Muscle of leg (tissue), 11 donors: ENCODE data around the gene TNKS1BP1. TPM values are rescaled to one million over a fixed set of nuclear protein-coding genes. Genes with fewer than 3 reads are reported as not detected.
"Not testable (repeated sequence)": the region's sequence is repeated elsewhere in the genome, so short reads cannot be mapped to it uniquely, and the experiment has no call there.

Experiments
- DNase-seq: peaks from one replicate; pipeline ENCODE4 v3.0.0; 2013
- H3K27ac ChIP-seq: one replicate; pipeline ENCODE4 v1.5.1; 2013; ENCODE audit warnings: mild to moderate bottlenecking, low read length, control low read depth
- H3K27me3 ChIP-seq: one replicate; pipeline ENCODE4 v1.6.1; 2013; ENCODE audit warnings: low read length; ENCODE audit not compliant: control insufficient read depth, insufficient read depth
- H3K36me3 ChIP-seq: one replicate; pipeline ENCODE4 v1.6.1; 2013; ENCODE audit warnings: low read length; ENCODE audit not compliant: control insufficient read depth, insufficient read depth
- H3K4me1 ChIP-seq: one replicate; pipeline ENCODE4 v1.6.1; 2013; ENCODE audit warnings: low read length; ENCODE audit not compliant: control insufficient read depth, insufficient read depth
- H3K4me3 ChIP-seq: one replicate; pipeline ENCODE4 v1.5.1; 2013; ENCODE audit warnings: low read length, control low read depth
- H3K9me3 ChIP-seq: replicated peaks from 2 replicates; pipeline ENCODE4 v1.6.1; 2013; ENCODE audit warnings: low read depth, low read length; ENCODE audit not compliant: control insufficient read depth
- WGBS: methylation state at CpG from one replicate; pipeline ENCODE4 v1.1.5; 2013; ENCODE audit warnings: missing lambda C conversion rate; ENCODE audit not compliant: insufficient coverage; 5-methylcytosine and 5-hydroxymethylcytosine counted together
- polyA plus RNA-seq, 8 donors: library from polyadenylated mRNA; unstranded; fragments of 120-200 nt; gene quantifications; one replicate each; pipeline versions ENCODE4 v1.2.1 to v1.2.3, GENCODE V29; 2013; ENCODE audit warnings: inconsistent platforms in 1 of 8, low replicate concordance in 1 of 8; ENCODE audit not compliant: insufficient read length in 8 of 8, insufficient read depth in 1 of 8
- total RNA-seq: library from RNA; stranded (reverse); fragments of 120-200 nt; gene quantifications from one replicate; pipeline ENCODE4 v1.2.4, GENCODE V29; 2013

TNKS1BP1 gene
- total and polyA plus RNA-seq, 9 donors: 67.2 to 120 (median 108) TPM

DNA sequence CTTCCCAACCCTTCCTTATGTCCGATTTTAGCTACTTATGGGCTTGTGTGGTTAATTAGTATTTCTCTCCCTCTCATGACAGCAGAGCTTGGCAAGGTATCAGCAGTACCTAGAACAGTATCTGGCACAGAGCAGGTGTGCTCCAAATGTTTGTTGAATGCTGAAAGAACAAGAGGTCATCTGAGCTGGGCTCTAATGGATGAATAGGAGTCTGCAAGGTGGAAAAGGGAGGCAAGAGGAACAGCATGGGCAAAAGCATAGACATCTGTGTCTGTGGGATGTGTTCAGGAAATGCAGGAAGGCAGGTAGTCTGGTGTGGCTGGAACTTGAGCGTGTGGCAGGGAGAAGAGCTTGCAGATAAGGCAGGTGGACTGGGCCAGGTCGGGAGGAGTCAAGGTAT, 37.2 kb upstream of the TNKS1BP1 start:
- no CpG with 5 or more reads among the region's 3 CpGs for WGBS
- Histone ChIP-seq H3K36me3 (no peaks in the 10 kb centered on the region), H3K27me3 (no peaks in the 10 kb centered on the region), H3K9me3 (no peaks in the 10 kb centered on the region), H3K27ac (no peak overlapping the region), H3K4me1 (peaks cover 38% of the 10 kb centered on the region), H3K4me3 (no peak overlapping the region)
- DNase-seq: no peak

DNA sequence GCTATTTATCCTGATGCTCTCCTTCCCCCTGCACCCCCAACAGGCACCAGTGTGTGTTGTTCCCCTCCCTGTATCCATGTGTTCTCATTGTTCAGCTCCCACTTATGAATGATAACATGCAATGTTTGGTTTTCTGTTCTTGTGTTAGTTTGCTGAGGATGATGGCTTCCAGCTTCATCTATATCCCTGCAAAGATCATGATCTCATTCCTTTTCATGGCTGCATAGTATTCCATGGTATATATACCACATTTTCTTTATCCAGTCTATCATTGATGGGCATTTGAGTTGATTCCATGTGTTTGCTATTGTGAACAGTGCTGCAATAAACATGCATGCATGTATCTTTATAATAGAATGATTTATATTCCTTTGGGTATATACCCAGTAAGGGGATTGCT, 36.7 kb upstream of the TNKS1BP1 start:
- peaks cover 38% of the 10 kb centered on the region for H3K4me1 ChIP-seq
- not testable (repeated sequence) for H3K9me3 ChIP-seq, DNase-seq, H3K4me3 ChIP-seq, H3K36me3 ChIP-seq, H3K27ac ChIP-seq, H3K27me3 ChIP-seq

DNA sequence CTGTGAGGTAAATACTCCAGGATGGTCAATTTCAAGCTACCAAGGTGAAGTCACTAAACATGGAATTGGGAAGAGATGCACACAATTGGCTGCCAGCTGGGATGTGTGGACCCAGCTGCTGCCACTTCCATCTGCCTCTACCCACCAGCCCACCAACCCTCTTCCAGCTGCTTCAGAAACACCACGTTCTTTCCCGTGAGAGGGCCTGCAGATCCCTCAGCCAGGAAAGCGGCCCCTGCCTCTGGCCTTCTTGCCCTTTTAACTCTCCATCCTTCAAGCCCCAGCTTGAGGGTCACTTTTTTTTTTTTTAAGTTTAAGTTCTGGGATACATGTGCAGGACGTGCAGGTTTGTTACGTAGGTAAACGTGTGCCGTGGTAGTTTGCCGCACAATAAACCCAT, 36.2 kb upstream of the TNKS1BP1 start:
- no peaks in the 10 kb centered on the region for H3K36me3 ChIP-seq
- no peak for DNase-seq
- H3K27me3 ChIP-seq: no peaks in the 10 kb centered on the region
- 76% methylated on average over 6 of the region's 8 CpGs for WGBS
- no peak overlapping the region for H3K27ac ChIP-seq
- H3K4me1 ChIP-seq: peaks cover 38% of the 10 kb centered on the region
- H3K9me3 ChIP-seq: no peaks in the 10 kb centered on the region
- no peak overlapping the region for H3K4me3 ChIP-seq

DNA sequence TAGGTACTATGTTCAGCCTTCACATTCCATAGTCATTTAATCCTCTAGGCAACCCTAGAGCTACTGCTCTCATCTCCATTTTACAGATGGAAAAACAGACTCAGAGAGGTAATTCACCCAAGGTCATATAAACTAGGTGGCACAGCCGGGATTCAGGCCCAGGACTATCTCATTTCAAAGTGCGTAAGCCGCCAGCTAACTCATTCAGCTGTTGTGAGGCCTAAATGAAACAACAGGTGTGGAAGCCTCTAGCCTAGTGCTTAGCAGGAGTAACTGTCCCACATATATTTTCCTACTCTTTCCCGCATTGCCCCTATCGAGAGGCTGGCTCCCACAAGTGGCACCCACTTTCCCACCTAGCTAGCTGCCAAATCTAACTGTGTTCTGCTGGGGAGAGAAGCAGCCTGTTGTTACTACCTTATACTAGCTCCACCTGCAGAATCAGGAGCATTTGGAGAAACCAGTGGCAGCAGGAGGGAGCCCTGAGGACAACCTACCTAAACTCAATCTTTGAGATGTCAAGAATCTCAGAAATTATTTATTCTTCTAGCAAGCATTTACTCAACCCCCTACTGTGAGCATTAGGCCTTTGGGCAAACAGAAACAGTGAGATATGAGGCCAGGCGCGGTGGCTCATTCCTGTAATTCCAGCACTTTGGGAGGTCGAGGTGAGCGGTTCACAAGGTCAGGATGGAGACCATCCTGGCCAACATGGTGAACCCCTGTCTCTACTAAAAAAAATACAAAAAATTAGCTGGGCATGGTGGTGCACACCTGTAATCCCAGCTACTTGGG, 35.3 kb upstream of the TNKS1BP1 start:
- Histone ChIP-seq H3K4me3 (no peak overlapping the region), H3K9me3 (no peaks in the 10 kb centered on the region), H3K27me3 (no peaks in the 10 kb centered on the region), H3K4me1 (peaks cover 38% of the 10 kb centered on the region), H3K27ac (peak overlapping the region; percentile 85), H3K36me3 (no peaks in the 10 kb centered on the region)
- DNase-seq: peak; percentile 82
- 64% methylated on average over 4 of the region's 9 CpGs for WGBS

DNA sequence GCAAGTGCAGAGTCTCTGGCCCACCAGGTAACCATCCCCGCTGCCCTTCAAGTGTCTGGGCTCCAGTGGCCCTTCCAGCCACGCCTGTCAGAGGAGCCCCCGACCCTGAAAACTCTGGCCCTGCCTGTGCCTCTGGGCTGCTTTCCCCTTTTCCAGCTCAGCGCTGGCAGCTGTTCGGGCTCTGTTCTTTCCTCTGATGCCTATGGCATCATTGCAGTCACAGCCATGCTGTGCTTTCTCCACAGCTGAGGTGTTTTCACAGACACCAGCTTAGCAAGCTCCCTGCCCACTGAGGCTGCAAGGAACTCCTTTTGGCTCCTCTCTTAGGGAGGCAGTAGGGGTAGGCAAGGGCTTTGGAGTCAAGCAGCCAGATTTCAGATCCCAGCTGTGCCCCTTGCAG, 34.6 kb upstream of the TNKS1BP1 start:
- H3K4me3 ChIP-seq: no peak overlapping the region
- H3K9me3 ChIP-seq: no peaks in the 10 kb centered on the region
- H3K27me3 ChIP-seq: no peaks in the 10 kb centered on the region
- H3K36me3 ChIP-seq: no peaks in the 10 kb centered on the region
- H3K27ac ChIP-seq: peak overlapping the region; percentile 85
- no peak for DNase-seq
- 72% methylated on average over 5 of the region's 5 CpGs for WGBS
- peaks cover 44% of the 10 kb centered on the region for H3K4me1 ChIP-seq

DNA sequence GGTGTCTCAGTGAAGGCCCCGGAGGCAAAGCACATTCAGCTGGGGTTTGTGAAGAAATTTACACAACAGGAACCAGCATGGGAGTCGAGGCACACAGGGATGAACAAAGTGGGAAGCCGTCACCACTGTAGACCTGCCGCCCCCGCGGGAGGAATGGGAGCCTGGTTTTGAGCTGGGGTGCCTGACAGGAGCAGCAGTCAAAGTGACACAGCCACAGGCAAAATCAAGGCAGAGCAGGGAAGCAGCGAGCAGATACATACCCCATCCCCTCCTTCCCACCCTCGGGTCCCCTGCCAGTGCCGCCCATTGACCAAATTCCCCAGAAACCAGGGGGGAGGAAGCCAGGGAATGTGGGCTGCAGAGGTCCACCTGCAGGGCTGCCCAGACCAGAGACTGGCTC, 34.2 kb upstream of the TNKS1BP1 start:
- no peaks in the 10 kb centered on the region for H3K36me3 ChIP-seq
- H3K27me3 ChIP-seq: no peaks in the 10 kb centered on the region
- H3K4me3 ChIP-seq: no peak overlapping the region
- DNase-seq: no peak
- H3K4me1 ChIP-seq: peaks cover 46% of the 10 kb centered on the region
- WGBS: 66% methylated on average over 5 of the region's 9 CpGs
- H3K27ac ChIP-seq: peak overlapping the region; percentile 85
- no peaks in the 10 kb centered on the region for H3K9me3 ChIP-seq

DNA sequence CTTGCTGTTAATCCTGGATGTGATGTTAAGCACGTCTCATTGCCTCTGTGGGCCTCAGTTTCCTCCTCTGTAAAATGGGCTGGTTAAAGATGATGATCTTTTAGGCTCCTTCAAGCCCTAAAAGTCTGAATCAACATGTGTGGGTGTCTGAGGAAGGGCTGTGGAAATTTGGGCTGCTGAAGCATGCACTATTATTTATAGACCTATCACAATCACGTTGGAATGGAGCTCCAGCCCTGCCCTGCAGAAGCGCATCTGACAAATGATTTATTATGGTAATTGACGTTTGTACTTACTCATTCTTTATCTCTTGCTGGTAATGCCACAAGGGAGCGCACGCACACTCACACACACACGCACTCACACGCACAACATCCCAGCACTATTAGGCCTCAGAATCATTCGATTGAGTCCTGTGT, 33.8 kb upstream of the TNKS1BP1 start:
- H3K4me1 ChIP-seq: peaks cover 50% of the 10 kb centered on the region
- no peak for DNase-seq
- H3K27me3 ChIP-seq: no peaks in the 10 kb centered on the region
- 100% methylated on average over 1 of the region's 9 CpGs for WGBS
- H3K36me3 ChIP-seq: no peaks in the 10 kb centered on the region
- no peaks in the 10 kb centered on the region for H3K9me3 ChIP-seq
- no peak overlapping the region for H3K4me3 ChIP-seq
- H3K27ac ChIP-seq: peak overlapping the region; percentile 85

DNA sequence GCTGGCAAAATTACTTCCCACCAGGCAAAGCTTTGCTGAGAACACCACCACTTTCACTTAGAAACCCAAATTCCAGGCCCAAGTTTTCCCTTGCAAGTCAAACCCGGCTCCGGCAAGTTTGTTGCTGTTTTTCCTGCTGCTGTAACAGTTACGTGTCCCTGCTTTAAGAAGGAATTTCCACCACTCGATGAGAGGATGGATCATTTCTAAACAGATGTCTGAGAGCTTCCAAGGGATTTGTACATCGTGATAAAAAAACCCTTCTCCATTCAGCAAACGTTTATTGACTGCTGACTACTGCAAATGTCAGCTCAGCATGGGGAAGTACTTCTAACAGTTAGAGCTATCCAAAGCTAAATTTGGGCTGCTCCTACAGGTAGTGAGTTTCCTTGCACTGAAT, 33.1 kb upstream of the TNKS1BP1 start:
- no peaks in the 10 kb centered on the region for H3K27me3 ChIP-seq
- 50% methylated on average over 2 of the region's 6 CpGs for WGBS
- H3K27ac ChIP-seq: peak overlapping the region; percentile 85
- H3K4me1 ChIP-seq: peaks cover 52% of the 10 kb centered on the region
- DNase-seq: peak; percentile 75
- no peaks in the 10 kb centered on the region for H3K9me3 ChIP-seq
- H3K4me3 ChIP-seq: no peak overlapping the region
- no peaks in the 10 kb centered on the region for H3K36me3 ChIP-seq

DNA sequence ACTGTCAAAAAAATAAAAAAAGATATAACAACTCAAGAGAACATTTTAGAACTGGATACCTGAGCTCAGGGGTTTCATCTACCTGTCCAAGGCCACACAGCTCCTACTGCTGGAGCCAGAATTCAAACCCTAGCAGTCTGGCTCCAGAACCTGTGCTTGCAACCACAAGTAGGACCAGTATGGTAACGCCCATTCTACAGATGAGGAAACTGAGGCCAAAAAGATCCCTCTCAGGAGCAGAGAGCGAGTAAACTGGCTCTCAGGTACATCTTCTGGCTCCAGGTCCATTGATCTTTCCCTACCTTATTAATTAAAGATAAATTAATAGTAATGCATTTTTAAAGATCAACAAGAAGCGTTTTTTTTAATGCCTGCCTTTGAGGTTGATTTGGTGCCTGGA, 32.6 kb upstream of the TNKS1BP1 start:
- 100% methylated on average over 1 of the region's 3 CpGs for WGBS
- H3K4me3 ChIP-seq: no peak overlapping the region
- H3K27me3 ChIP-seq: no peaks in the 10 kb centered on the region
- no peaks in the 10 kb centered on the region for H3K36me3 ChIP-seq
- H3K4me1 ChIP-seq: peaks cover 55% of the 10 kb centered on the region
- DNase-seq: no peak
- H3K27ac ChIP-seq: peak overlapping the region; percentile 85
- H3K9me3 ChIP-seq: no peaks in the 10 kb centered on the region

DNA sequence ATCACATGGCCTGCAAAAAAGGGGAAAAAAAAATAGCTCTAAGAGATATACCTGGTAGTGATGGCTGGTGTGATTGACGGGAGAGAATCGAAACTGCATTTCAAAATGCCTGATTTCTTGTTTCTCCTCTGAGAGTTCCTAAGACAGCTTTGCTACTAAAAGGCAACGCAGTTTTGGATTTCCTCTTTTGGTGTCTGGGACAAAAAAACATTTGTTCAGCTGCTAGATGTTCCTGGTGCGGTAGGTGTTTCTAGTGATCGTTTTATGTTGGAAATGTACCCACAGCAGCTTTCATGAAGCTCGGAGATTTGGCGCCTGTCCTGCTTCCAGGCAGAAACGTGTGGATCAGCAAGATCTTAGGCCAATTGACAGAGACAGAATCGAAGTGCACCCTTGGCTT, 31.5 kb upstream of the TNKS1BP1 start:
- 65% methylated on average over 9 of the region's 9 CpGs for WGBS
- no peaks in the 10 kb centered on the region for H3K27me3 ChIP-seq
- H3K36me3 ChIP-seq: no peaks in the 10 kb centered on the region
- peak; percentile 63 for DNase-seq
- H3K27ac ChIP-seq: no peak overlapping the region
- H3K4me1 ChIP-seq: peaks cover 55% of the 10 kb centered on the region
- no peaks in the 10 kb centered on the region for H3K9me3 ChIP-seq
- H3K4me3 ChIP-seq: no peak overlapping the region

DNA sequence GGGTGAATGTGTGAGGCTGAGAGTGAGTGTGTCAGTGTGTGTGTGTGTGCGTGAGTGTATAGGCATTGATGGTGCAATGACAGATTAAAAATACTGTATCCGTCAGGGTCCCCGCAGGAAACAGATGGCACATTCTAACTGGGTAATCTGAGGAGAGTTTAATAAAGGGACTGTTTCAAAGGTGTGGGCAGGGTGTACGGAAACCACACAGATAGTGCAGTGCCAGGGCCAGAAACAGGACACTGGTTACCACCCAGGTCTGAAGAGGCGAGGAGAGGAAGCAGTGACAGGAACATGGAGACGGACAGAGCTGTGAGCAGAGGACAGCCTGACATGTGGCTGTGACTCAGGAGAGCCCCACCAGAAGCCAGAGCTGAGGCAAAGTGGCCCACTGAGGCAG, 29.9 kb upstream of the TNKS1BP1 start:
- DNase-seq: no peak
- Histone ChIP-seq H3K9me3 (peaks cover 2% of the 10 kb centered on the region), H3K36me3 (no peaks in the 10 kb centered on the region), H3K27me3 (no peaks in the 10 kb centered on the region), H3K4me1 (peaks cover 43% of the 10 kb centered on the region), H3K27ac (peak overlapping the region; percentile 35), H3K4me3 (no peak overlapping the region)
- WGBS: 85% methylated on average over 6 of the region's 6 CpGs
